Mucosa of descending colon (tissue), 3 donors: ENCODE measurements around the gene SRPRA. TPM values are rescaled to one million over a fixed set of nuclear protein-coding genes. Genes with fewer than 3 reads are reported as not detected.
"Not testable (repeated sequence)": the region's sequence is repeated elsewhere in the genome, so short reads cannot be mapped to it uniquely, and the experiment has no call there.

Source experiments
- ATAC-seq: fragments of 200-7000 bp; cut with Tn5 transposase; one replicate; pipeline ENCODE4 v1.9.1; 2020; ENCODE audit warnings: mild to moderate bottlenecking, moderate library complexity
- DNase-seq, 3 donors: peaks; one replicate each; pipeline ENCODE4 v3.0.0-alpha.2; 2020
- H3K36me3 ChIP-seq: fragments of 200-600 bp; one replicate; pipeline ENCODE4 v1.8.0; 2021; ENCODE audit warnings: low read depth, mild to moderate bottlenecking
- H3K4me1 ChIP-seq: fragments of 200-600 bp; one replicate; pipeline ENCODE4 v1.8.0; 2021; ENCODE audit warnings: low read depth, mild to moderate bottlenecking
- H3K4me3 ChIP-seq: fragments of 200-600 bp; one replicate; pipeline ENCODE4 v1.8.0; 2021; ENCODE audit warnings: mild to moderate bottlenecking
- H3K9me3 ChIP-seq: fragments of 200-600 bp; one replicate; pipeline ENCODE4 v1.8.0; 2021; ENCODE audit warnings: mild to moderate bottlenecking
- intact Hi-C, 2 donors: fragments of 100-400 bp; cut with DNase I in 1 of 2; cut with micrococcal nuclease in 1 of 2; formaldehyde crosslinking; loops; one replicate each; pipeline versions ENCODE4 v1.11.0 to v1.11.1; 2022; cut with DNase I, micrococcal nuclease
- total RNA-seq, 3 donors: library from RNA; stranded (reverse); fragmentation: NEBNext Ultra II Directional in 2 of 3; extraction: Animal tissue kit (Norgen Biotek cat#: 25700) in 2 of 3; gene quantifications; one replicate each; pipeline versions ENCODE4 v1.2.1 to v1.2.4, GENCODE V29; 2021 to 2023
- TF ChIP-seq, protein P1 (sequence below): fragments of 200-600 bp; IDR thresholded peaks from one replicate; pipeline ENCODE4 v1.8.0; 2022; ENCODE audit warnings: antibody characterized with exemption, mild to moderate bottlenecking
- donor health status: DM: no; HTN: no; CAD: no; lungs with moderate emphysema.
- donor health status: DM: no; HTN: no; CAD: no.
- donor health status: DM: no; HTN: yes; CAD: no.

SRPRA gene
- total RNA-seq, 3 donors from 2014 or later: 73.8 to 88.1 (median 79.2) TPM

DNA sequence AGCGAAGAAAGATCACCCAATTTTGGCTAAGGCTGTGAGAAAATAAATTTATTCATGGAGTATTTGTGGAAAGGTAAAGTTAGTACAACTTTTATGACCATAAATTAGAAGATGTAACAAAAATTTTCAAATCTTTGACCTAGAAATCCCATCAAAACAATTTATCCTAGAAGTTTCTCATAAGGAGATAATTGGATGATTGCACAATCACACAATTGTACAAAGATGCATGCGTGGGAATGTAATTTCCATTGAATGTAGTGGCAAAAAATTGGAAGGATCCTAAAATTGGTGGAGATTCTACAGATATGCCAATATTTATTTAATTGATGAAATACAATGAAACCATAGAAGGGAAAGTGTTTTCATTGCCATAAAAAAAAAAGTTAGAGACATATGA is 11.6 kb downstream of the SRPRA start:
- intact Hi-C loops: no loop called here
- H3K4me1 ChIP-seq: no peaks in the 10 kb centered on the region
- DNase-seq (no peak), ATAC-seq (no peak)
- TF ChIP-seq, protein P1, sequence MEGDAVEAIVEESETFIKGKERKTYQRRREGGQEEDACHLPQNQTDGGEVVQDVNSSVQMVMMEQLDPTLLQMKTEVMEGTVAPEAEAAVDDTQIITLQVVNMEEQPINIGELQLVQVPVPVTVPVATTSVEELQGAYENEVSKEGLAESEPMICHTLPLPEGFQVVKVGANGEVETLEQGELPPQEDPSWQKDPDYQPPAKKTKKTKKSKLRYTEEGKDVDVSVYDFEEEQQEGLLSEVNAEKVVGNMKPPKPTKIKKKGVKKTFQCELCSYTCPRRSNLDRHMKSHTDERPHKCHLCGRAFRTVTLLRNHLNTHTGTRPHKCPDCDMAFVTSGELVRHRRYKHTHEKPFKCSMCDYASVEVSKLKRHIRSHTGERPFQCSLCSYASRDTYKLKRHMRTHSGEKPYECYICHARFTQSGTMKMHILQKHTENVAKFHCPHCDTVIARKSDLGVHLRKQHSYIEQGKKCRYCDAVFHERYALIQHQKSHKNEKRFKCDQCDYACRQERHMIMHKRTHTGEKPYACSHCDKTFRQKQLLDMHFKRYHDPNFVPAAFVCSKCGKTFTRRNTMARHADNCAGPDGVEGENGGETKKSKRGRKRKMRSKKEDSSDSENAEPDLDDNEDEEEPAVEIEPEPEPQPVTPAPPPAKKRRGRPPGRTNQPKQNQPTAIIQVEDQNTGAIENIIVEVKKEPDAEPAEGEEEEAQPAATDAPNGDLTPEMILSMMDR: no peak
- no peak overlapping the region for H3K4me3 ChIP-seq
- H3K9me3 ChIP-seq: no peaks in the 10 kb centered on the region
- H3K36me3 ChIP-seq: peaks cover 6% of the 10 kb centered on the region

DNA sequence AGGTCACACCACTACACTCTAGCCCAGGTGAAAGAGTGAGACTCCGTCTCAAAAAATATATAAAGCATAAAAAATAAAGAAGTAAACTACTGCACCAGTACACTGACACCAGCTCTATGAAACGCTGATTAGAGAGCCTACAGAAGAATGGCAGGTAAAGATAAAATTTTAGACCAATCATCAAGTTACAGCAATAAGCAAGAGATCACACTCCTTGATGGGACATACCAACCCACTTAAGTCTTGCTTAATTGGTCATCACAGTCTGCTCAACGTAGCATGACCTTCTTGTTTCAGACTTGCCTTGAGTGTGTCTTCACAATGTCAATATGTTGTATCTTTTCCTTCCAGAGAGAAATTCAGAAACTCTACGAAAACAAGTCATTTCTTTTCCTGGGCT is 12.5 kb downstream of the SRPRA start:
- Histone ChIP-seq H3K9me3 (no peaks in the 10 kb centered on the region), H3K4me1 (no peaks in the 10 kb centered on the region), H3K4me3 (no peak overlapping the region), H3K36me3 (peaks cover 4% of the 10 kb centered on the region)
- ATAC-seq (no peak), DNase-seq (no peak)
- TF ChIP-seq, protein P1: no peak
- intact Hi-C loops: no loop called here

DNA sequence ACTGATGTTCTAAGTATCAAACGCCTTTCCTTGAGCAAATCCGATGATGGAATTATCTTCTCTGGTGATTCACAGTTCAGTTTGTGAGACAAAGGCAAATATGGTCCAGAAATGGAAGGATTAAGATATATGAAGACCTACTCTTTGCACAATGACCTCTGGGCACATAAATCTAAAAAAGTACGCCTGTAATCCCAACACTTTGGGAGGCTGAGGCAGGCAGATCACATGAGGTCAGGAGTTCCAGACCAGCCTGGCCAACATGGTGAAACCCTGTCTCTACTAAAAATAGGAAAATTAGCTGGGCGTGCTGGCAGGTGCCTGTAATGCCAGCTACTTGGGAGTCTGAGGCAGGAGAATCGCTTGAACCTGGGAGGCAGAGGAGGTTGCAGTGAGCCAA is 13.2 kb downstream of the SRPRA start:
- H3K9me3 ChIP-seq, DNase-seq, H3K4me1 ChIP-seq, ATAC-seq, H3K36me3 ChIP-seq, intact Hi-C loops, H3K4me3 ChIP-seq: not testable (repeated sequence)

DNA sequence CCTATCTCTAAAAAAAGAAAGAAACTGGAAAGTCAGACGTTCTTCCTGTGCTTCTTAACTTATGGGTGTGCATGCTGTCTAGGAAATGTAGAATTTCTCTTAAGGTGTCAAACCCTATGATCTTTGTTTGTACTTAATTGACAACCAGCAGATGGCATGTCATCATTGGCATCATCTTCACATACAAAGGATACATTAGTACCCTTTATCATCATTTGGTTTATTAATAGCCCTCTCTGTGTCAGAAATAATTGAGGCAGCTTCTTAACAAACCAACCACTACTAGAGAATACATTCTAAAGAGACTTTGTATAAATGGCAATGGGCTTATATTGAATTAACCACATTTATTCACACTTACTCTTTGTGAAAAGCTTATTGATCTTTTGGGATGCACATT is 13.9 kb downstream of the SRPRA start:
- Histone ChIP-seq H3K36me3 (peaks cover 4% of the 10 kb centered on the region), H3K4me3 (no peak overlapping the region), H3K9me3 (no peaks in the 10 kb centered on the region), H3K4me1 (no peaks in the 10 kb centered on the region)
- intact Hi-C loops: no loop called here
- TF ChIP-seq, protein P1: no peak
- DNase-seq: no peak
- no peak for ATAC-seq

DNA sequence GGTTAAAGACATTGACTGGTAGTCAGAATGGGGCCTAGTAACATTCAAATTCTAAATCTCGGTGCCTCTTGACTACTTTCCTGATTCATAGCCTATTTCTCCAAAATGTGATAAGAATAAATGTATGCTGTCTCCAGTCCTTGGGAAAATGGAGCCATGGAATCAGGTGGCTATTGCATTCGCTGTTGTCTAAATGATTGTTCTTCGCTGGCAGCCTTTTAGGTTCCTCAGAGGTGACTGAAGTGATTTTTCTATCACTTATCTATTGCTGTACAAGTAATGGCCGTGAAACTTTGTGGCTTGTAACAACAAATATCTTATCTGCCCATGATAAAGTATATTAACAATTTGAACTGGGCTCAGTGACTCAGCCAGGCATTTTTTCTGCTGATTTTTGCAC is 15.4 kb downstream of the SRPRA start:
- TF ChIP-seq, protein P1: no peak
- DNase-seq (no peak), ATAC-seq (no peak)
- Histone ChIP-seq H3K4me1 (no peaks in the 10 kb centered on the region), H3K4me3 (no peak overlapping the region), H3K9me3 (no peaks in the 10 kb centered on the region), H3K36me3 (peaks cover 4% of the 10 kb centered on the region)
- intact Hi-C loops: no loop called here

DNA sequence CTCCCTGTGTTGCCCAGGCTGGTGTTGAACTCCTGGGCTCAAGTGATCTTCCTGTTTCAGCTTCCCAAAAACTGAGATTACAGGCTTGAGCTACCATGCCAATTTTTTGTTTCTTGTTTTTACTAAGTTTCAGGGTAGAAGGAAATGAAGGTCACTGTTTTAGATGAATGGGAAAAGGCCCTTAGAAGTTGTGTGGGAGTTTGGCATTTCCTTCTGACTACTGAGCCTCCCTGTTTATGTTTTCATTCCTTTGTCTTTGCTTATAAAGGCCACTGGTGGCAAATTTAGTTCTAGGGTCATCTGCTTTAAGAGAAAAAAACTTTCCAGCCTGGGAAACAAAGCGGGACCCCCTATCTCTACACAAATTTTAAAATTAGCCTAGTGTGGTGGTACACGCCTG is 22.1 kb downstream of the SRPRA start:
- ATAC-seq (no peak), DNase-seq (no peak)
- TF ChIP-seq, protein P1: no peak
- Histone ChIP-seq H3K4me3 (no peak overlapping the region), H3K9me3 (no peaks in the 10 kb centered on the region), H3K36me3 (no peaks in the 10 kb centered on the region), H3K4me1 (no peaks in the 10 kb centered on the region)
- intact Hi-C loops: no loop called here
